WI38 (cell line): ENCODE results near the gene UMOD.
A peak's percentile ranks its signal among the peaks of the same experiment; 100 is the strongest.

Experiments used
- H3K4me3 ChIP-seq: 2 replicates; pipeline ENCODE4 v1.5.1; 2011; ENCODE audit warnings: low read depth, mild to moderate bottlenecking, control low read depth, low read length
- TF ChIP-seq, protein P1 (sequence below): IDR thresholded peaks from 2 replicates; pipeline ENCODE4 v1.5.1; 2012; ENCODE audit warnings: low read depth, mild to moderate bottlenecking, control low read depth, low read length

UMOD gene

GRCh38 chr16:20395946-20396345 lies 43.4 kb upstream of the UMOD start:
- H3K4me3 ChIP-seq: no peak overlapping the region
- TF ChIP-seq, protein P1, sequence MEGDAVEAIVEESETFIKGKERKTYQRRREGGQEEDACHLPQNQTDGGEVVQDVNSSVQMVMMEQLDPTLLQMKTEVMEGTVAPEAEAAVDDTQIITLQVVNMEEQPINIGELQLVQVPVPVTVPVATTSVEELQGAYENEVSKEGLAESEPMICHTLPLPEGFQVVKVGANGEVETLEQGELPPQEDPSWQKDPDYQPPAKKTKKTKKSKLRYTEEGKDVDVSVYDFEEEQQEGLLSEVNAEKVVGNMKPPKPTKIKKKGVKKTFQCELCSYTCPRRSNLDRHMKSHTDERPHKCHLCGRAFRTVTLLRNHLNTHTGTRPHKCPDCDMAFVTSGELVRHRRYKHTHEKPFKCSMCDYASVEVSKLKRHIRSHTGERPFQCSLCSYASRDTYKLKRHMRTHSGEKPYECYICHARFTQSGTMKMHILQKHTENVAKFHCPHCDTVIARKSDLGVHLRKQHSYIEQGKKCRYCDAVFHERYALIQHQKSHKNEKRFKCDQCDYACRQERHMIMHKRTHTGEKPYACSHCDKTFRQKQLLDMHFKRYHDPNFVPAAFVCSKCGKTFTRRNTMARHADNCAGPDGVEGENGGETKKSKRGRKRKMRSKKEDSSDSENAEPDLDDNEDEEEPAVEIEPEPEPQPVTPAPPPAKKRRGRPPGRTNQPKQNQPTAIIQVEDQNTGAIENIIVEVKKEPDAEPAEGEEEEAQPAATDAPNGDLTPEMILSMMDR: no peak

DNA sequence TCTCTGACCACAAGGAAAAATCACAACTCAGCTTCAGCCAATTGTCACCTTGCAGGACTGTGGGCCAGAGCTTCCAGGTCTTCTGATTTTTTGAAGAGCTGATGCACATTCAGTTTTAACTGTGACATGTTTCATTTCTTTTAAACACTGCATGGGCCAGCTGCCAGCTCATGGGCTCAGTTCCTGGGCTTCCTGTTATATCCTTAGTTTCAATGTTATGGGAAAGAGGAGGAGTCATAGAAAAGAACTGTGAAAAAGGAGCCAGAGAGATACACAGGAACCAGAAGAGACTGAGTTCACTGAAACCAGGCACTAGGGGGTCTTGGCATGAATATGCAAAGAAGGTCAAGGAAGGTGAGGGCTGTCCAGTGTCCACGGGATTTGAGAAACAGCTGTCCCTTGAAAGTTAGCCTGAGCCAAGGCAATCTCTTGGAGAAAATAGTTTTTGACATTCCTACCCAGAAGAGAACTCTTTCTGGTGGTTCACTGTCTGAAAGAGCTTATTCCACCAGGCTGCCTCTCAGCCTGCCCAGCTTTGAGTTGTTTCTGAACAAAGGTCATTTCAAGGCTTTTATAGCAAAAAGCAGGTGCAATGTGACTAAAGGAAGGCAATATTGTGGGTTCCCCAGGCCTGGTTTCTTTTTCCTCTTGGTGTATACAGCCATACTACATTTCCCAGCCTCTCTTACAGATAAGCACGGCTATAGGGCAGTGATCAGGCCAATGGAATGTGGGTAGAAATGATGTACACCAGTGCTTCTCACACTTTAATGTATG lies 41.5 kb upstream of the UMOD start:
- TF ChIP-seq, protein P1: no peak
- H3K4me3 ChIP-seq: no peak overlapping the region

DNA sequence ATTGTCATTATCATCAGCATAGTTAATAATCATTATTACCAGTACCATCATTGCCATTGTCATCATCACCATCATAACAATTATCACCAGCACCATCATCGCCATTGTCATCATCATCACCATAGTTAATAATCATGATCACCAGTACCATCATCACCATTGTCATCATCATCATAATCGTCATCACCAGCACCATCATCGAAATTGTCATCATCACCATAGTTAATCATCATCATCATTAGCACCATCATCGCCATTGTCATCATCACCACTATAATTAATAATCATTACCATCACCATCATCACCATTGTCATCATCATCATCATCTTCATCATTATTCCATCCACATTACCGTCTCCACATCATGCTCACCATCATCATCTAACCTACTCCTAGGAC lies 38.5 kb upstream of the UMOD start:
- TF ChIP-seq, protein P1: no peak

DNA sequence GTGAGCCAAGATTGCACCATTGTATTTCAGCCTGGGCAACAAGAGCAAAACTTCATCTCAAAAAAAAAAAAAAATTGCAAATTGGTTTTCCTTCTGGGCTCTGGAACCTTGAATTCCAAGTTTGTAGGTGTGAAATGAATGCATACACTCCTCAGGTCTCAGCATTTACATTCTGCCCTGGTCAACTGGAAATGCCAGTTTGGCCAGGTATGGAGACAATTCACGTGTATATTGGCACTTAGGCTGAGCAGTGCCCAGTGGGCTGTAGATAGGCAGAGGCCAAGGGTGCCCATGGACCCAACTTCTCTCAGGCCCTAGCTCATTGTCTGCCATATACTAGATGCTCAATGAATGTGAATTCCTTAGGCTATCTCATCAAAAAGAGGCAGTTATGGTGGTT lies 36.3 kb upstream of the UMOD start:
- no peak overlapping the region for H3K4me3 ChIP-seq
- TF ChIP-seq, protein P1: no peak

More for the DNA sequence above, 38.5 kb upstream of the UMOD start:
- H3K4me3 ChIP-seq: no peak overlapping the region

DNA sequence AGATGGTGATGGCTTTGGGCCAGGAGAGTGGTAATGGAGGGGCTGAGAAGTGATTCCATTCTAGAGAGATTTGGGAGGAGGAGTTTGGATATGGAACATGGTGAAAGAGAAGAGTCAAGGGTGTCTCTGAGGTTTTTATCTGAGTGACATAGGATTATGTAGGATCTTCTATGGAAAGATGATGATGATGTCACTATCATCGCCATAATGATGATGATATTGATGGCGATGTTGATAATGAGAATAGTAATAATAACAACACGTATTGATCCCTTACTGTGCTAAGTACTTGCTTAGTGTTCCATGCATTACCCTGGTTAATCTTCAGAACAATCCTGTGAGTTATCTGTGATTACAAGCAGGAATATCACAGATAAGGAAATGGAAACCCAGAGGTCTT lies 35.5 kb upstream of the UMOD start:
- TF ChIP-seq, protein P1: no peak
- no peak overlapping the region for H3K4me3 ChIP-seq

- TF ChIP-seq, protein P1: peak; percentile 75
- H3K4me3 ChIP-seq: no peak overlapping the region
Observed at GRCh38 chr16:20385844-20386832, 33.6 kb upstream of the UMOD start.
